HG03108 (cell line): ENCODE data around the gene UBE3B.
"Not testable (repeated sequence)": the region's sequence is repeated elsewhere in the genome, so short reads cannot be mapped to it uniquely, and the experiment has no call there.

Source experiments
- ATAC-seq: cut with Tn5 transposase; IDR thresholded peaks from one replicate; pipeline ENCODE4 v1.9.1; 2021; ENCODE audit warnings: moderate library complexity; ENCODE audit not compliant: unreplicated experiment

UBE3B gene

DNA sequence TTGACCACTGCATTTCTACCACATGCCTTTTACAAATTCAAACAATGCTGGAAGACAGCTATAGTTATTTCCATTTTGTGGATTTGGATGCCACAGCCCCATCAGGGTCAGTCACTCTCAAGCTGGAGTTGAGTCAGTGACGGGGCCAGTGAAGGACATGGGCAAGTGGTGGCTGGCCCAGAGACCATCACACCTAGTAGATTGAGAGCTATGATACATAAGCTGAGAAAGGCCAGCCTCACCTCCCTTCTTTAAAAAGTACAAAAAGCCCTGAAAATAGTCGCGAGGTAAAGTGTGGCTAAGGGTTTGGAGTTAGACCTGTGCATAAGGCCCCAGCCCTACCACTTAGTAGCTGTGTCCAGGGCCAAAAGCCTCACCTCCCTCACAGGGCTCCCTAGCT lies 4.4 kb upstream of the UBE3B start:
- no peak for ATAC-seq

DNA sequence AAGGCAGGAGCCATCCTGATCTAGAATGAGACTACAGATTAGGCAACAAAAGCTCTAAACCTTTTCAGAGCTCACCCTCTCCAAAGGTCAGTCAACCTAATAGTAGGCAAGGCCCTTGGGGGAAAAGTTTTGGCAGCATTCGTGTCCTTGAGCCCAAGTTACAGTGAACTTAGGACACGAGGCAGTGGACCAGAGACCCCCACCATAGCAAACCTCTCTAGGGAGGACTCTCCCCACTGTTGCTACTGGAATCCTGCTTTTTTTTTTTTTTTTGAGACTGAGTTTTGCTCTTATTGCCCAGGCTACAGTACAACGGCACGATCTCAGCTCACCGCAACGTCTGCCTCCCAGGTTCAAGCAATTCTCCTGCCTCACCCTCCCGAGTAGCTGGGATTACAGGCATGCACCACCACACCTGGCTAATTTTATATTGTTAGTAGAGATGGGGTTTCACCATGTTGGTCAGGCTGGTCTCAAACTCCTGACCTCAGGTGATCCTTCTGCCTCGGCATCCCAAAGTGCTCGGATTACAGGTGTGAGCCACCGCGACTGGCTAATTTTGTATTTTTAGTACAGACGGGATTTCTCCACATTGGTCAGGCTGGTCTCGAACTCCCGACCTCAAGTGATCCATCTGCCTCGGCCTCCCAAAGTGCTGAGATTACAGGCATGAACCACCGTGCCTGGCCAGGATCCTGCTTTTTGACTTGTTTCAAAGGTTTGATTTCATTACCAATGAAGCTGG lies 3.7 kb upstream of the UBE3B start:
- ATAC-seq: not testable (repeated sequence)

DNA sequence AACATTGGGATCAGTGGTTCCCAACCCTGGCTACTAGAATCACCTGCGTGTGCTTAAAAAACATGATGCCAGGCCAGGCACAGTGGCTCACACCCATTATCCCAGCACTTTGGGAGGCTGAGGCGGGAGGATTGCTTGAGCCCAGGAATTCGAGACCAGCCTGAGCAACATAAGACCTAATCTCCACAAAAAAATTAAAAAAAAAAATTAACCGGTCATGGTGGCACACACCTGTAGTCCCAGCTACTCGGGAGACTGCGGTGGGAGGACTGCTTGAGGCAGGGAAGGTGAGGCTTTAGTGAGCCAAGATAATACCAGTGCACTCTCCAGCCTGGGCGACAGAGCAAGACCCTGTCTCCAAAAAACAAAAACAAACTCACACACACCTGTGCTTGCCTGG lies 2.3 kb upstream of the UBE3B start:
- ATAC-seq: no peak

DNA sequence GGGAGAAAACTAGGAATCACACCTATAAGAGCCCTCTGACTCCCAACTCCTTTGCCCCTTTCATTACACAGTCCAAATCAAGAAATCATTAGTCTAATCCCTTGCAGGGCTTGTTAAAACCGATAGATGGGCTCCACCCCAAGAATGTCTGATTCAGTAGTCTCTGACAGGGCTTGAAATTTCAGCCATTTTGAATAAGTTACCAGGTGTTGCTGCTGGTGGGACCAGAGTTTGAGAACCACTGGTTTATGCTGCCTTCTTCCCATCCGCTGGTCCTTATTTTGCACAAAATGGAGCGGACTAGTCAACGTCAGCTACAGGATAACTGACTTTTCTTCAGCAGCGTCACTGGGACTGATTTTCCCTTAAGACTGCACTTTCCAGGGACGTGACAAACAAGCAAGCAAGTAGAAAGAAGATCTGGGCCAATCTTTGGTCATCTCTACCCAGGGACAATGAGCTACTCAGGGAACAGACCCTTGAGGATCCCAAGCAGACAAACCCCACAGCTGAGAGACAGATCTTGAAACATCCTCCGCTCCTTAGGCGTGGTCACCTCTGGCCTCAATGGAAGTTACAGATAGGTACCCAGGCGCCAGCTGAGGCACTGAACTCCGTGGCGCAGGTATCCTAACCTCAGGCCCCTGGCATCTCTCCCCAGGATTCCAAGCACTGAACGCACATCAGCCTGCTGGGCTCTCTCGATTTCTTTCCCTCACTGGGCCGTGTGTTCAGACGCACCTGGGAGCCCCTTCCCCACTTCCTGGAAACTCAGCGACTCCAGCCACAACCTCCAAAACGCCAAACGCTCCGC lies 1.2 kb upstream of the UBE3B start:
- ATAC-seq: no peak

DNA sequence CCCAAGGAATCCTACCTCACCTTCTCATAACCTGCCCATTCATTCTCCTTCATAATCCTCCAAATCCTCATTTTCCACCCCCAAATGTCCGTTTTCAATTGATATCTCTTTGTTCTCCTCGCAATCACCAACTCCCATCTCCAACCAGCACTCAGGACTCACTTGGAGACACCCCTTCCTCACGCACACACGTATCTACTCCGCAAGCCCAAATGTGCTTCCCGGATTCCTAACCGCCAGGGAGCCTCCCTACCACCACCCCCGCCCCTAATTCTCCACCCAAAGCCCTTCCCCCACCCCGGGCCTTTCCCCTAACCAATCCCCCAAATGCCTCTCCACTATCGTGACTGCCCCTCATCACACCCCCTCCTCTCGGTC lies 638 bp upstream of the UBE3B start:
- ATAC-seq: no peak

DNA sequence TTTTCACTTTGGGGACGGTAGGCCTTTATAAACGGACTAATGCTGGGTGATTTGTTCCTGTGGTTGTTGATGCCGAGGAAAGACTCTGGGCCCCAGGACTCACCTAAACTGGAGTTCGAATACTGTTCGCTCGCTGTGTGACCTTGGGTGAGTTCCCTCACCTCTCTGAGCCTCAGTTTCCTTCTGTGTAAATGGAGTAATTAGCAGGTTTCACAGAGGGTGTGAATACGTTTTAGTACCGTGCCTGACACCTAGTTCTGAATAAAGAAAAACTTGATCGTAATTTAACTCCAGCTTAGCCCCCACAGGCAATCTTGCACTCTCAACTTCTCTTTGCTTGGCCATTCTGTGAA lies 505 bp downstream of the UBE3B start:
- no peak for ATAC-seq

DNA sequence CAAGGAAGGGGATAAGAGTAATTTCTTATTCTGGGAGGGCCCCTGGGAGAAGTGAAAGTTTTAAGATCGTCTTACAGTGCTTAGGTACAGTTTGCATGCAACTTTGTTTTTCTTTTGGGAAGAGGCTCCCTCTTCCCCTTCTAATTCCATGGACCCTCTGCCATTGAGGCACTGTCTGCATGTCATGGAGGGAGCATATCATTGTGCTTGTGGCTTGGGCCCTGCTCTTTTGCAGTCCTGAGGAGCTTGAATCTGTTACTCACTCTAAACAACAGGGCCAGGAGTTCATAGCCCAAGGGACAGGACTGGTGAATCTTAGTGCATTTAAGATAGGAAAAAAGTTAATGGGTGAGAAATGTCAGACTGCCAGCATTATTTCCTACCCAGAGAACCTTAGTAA lies 2.3 kb downstream of the UBE3B start:
- ATAC-seq: no peak

DNA sequence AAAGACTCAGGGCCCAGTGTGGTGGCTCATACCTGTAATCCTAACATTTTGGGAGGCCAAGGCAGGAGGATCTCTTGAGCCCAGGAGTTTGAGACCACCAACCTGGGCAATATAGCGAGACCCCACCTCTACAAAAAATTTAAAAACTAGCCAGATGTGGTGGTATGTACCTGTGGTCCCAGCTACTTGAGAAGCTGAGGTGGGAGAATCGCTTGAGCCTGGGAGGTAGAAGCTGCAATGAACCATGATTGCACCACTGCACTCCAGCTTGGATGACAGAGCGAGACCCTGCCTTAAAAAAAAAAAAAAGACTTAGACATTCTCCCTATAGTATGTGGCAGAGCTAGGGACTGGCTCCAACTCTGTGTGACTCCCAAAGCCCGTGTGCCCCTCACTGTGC lies 2.9 kb downstream of the UBE3B start:
- no peak for ATAC-seq

DNA sequence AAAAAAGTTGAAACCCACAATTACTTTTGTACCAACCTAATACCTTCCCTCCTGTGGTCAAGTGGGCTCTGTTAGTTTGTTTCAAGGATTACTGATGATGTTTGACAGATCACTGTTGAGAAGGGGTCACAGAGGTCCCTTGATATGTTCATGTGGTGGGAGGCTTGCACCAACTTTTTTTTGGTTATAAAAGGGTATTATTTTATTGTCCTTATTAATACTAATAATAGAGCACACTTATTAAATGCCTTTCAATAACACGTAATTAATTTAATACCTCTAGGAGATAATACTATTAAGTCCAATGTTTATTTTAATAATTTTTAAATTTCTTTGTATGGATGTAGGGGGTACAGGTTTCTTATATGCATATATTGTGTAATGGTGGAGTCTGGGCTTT lies 4.4 kb downstream of the UBE3B start:
- no peak for ATAC-seq

DNA sequence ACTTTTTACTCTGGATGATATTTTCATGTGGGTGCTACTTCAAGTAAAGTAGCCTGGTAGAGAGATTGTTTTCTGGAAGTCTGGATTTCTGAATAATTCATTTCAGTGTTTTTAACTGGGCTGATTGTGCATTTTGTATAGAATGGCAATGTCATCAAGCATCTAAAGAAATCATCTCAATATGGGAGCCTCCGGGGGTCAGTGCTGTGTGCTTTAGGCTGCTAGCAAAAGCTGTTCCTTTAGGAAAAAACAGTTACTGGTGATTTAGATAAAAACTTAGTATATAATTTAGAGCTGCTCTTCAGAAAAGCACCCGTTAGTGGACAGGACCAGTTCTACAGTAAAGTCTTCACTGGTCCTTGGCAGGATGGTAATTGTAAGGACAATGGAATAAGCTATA lies 5.1 kb downstream of the UBE3B start:
- ATAC-seq: no peak

DNA sequence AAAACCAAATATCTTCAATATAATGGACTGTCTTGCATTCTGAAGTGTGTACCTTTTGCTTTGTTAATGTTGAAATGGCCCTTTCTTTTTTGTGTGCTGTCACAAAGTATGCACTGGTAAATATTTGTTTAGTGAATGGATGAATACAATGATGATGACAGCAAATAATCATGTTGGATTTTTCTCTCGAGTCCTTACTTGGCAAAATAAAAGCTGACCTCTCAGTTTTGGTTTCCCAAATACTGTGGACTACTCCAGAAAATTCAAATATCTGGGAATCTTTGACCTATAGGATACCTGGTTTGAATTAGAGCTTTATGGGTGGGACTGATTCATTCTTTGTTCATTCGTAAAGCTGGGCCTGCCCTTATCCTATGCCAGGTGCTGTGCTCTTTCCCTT lies 5.5 kb downstream of the UBE3B start:
- ATAC-seq: no peak

DNA sequence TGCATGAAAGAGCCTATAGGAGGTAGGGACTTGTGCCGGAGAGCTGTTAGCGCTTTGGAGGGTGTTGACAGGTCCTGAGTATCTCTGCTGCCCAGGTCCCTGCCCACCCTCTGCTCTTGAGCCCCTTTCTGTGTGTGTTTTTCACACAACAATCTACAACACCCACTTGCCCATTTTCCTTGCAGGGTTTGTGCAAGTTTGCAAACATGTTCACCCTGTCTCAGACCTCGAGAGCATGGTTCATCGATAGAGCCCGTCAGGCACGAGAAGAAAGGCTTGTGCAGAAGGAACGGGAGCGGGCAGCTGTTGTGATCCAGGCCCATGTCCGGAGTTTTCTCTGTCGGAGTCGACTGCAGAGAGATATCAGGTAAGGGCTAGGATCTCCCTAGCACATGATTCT lies 5.9 kb downstream of the UBE3B start:
- no peak for ATAC-seq

DNA sequence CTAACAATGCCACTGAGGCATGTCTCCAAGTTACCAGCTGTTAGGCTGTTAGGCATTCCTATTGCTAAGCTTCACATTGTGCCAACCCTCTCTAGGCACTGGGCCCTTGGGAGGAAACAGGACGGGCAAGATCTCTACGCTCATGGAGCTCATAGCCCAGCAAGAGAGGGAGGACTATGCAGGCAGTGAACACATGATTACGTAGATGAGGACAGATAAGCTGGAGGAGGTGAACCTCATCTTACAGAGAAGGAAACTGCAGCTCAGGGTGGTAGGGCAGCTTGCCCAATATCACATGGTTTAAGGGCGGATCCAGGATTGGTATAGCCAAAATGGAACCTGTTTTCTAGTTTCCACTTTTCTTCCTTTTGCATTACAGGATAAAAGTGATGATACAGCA lies 7.8 kb downstream of the UBE3B start:
- no peak for ATAC-seq

DNA sequence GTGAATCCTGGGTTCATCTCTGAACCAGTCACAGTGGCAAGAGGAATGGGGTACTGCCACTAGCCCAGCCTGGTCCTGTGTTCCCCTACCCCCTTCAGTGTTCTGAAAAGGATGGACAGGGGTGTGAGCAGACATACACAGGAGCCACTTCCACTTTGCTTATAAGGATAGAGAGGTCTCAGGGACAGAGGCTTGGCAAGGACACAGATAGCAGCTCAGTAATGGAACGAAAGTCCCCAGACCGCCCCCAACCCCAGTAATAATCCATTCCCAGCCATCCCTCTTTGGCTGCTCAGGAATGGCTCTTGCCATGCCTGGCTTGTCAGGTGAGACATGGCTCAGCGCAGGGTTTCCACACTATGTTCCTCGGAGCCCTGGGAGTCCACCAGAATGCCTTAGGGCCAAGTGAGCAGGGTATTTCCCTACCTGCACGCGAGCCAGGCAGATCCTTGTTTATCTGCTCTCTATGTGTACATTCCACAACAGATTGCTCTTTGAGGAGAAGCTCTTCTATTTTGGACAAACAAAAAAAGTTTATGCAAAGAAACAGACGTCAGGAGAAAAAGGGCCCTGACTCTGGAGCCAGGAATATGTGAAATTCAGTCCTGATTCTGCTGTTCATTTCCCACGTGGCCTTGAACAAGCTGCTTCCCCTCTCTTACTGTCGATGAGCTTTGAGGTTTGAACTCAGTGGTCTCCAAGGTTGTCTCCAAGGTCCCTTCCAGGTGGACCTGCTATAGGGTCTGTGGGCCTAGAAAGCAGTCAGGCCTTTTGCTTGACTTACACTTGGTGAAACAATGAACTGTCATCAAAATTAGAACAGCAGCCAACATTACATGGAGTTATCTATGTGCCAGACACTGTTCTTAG lies 10.0 kb downstream of the UBE3B start:
- ATAC-seq: no peak

DNA sequence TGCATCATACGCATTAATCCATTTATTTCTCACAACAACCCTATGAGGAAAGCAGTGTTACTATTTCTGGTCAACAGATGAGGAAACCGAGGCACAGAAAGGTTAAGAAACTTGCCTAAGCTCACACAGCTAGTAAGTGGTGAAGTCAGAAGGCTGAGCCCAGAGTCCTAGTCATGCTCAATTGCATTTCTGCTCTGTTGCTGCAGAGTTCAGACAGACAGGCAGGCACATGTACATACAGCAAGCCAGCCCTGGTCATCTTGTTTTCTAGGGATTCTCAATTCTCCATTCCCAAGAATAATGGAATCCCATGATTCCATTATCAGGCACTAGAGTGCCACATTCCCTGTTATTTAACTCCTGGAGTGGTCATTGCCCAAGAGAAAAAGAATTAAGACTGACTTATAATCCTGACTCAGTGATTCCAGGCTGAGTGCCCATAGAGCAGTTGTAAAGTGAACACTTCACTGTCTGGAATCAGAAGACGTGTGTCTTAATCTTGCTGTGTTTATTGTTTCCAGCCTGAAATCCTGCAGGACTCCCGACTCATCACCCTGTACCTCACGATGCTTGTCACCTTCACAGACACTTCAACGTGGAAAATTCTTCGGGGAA lies 10.7 kb downstream of the UBE3B start:
- ATAC-seq: no peak

DNA sequence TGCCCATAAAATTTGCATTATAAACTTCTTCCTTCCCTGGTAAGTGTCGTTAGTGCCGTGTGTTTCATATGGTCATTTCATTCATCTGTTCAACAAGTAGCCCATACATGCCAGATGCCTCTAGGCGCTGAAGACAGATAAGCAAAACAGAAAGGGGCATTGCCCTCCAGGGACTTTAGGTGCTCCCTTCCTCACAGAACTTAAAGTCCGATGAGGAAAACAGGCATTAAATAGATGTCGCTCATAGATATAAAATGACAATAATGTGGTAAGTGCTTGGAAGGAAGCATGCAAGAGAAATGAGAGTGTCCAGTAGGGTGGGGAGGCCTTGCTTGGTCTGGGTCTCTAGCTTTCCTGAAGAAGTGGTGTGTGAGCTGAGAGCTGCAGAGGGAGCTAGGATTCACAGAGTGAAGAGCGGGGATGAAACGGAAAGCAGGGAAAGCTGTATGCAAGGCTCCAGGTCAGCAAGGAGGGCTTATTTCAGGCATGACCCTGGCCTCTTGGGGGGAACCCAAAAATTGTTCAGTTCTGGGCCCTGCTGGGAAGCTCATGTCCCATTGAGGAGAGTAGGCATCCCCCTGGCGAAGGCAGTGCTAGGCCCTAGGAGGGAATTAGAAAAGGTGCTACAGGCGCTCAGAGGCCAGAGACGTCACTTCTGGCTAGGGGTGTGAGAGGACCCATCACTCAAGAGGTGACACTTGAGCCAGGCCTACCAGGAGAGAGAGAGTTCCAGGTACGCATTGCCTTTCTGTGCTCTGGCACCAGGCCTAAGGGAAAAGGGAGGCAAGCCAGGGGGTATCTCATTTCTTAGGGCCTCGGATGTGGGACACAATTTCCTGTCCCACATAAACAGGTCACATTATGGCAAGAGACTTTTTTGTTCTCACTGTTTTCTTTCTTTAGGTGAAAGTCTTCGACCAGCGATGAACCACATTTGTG lies 11.9 kb downstream of the UBE3B start:
- no peak for ATAC-seq

DNA sequence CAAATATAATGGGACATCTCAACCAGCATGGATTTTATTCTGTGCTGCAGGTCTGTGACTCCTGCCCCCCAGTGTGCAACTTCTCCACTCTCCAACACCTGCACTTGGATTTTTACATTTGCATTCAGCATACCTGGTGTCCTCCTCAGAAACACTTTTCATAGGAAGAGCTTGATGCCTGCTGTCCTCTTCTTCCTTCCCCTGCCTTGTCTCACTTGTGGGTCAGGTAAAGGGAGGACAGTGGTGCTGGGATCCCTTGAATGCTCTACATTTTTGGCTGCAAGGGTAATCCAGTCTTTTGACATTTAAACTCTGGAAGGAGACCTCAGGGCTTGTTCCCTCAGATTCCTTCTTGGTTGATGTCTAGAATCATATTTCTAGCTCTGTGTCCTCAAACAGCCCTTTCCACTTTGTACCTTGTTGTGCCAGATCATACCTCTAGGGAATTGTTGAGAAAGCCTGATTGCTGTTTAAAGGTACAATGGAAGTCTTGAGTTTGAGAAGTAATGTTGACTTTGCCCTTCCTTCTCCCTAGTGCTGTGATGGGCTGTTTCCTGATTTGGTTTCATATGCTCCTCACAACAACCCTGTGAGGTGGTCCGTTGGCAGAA lies 12.6 kb downstream of the UBE3B start:
- no peak for ATAC-seq

DNA sequence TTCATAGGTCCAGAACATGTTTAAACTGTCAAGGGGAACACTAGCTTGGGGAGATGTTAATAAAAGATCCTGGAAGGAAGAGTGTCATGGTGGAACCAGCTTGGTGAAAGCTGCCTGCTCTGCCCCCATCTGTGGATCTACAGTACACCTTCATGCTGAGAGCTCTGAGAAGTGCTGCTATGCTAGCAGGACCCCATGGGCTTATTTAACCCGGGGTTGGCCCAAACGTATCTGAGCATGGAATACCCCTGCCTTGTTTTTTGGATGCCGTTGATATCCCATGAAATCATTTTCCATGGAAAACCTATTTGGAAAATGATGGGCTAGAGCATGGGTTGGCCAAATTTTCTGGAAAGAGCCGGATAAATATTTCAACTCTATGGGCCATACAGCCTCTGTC lies 14.2 kb downstream of the UBE3B start:
- no peak for ATAC-seq

DNA sequence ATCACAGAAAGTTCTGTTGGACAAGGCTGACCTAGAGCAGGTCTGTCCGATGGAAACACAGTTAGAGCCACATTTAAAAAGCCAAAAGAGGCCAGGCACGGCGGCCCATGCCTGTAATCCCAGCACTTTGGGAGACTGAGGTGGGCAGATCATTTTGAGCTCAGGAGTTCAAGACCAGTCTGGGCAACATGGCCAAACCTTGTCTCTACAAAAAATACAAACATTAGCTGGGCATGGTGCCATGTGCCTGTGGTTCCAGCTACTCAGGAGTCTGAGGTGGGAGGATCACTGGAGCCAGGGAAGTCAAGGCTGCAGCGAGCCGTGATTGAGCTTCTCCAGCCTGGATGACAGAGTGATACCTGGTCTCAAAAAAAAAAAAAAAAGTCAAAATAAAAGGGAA lies 14.9 kb downstream of the UBE3B start:
- ATAC-seq: no peak

DNA sequence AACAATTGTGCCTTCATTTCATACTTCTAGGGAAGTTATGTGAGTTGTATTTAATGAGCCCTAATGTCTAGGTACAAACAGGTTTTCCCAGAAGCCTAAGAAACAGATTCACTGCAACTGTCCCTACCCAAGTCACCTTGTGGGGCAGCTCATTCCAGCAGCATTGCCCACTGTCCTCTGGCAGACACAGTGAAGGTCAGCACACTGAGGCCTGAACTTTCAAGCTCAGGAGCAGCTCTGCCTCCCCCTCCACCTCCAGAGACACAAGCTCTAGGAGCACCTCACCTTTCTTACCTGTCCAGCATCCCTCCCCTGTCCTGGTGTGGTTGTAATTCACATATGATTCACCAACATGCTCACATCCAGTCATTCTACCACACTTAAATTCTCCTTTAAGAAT lies 15.7 kb downstream of the UBE3B start:
- ATAC-seq: no peak
